GM18907 (cell line): Measurements from ENCODE around the gene TOGARAM2.

Experiments
- ATAC-seq: cut with Tn5 transposase; IDR thresholded peaks from one replicate; pipeline ENCODE4 v1.9.1; 2021; ENCODE audit warnings: mild to moderate bottlenecking, moderate library complexity; ENCODE audit not compliant: unreplicated experiment

TOGARAM2 gene

GRCh38 chr2:28997847-28998735, 17.0 kb downstream of the TOGARAM2 start:
- no peak for ATAC-seq

DNA sequence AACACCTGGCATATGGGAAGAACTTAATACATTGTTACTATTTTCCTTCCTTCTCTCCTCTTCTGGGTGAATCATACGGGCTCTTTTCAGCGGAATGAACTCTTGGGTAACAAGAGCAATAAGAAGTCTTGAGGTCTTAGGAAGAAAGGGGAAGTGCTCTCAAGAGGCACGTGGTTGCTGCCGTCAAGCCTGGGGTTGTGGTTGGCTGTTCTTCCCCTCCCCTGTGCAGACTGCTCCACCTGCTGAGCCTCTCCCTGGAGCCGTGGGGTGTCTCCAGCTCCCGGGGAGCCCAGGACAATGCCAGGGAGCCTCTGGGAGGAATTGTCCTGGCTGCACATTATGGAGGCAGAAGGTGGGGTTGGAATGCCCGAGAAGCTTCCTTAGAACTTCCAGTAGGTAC, 19.4 kb downstream of the TOGARAM2 start:
- ATAC-seq = peak; percentile 89

DNA sequence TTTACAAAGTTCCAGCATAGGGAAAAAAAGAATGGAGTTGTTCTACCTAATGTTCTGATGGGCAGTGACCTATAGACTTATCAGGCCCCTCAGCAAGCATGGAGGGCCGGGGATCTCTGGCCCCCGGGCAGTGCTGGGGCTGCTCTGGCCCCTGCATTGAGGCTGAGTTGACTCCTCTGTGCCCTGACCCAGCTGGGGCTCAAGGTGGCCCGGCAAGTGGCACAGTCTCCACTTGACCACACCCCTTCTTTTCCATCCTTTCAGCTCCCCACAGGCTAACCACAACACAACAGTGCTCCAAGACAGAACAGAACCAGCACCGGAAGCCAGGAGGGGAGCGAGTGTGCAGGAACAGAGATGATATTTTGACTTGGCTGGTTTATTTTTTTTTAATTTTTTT, 19.9 kb downstream of the TOGARAM2 start:
- no peak for ATAC-seq

DNA sequence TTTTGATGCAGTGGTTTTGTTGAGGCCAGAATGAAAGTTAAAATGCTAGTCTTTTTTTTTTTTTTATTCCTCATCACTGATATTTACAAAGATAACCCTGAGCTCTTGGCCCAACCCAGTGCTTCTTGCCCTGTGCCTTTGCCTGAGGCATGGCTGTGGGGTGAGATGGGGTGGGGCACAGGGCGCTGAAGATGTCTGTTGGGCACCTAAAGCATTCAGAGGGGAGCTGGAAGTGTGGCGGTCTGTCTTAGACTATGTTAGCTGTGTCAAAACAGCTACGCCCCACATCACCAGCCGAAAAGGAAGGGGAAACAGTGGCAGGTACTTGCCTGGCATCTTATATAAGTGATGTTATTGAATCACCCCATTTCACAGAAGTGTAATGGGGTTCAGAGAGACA, 20.7 kb downstream of the TOGARAM2 start:
- no peak for ATAC-seq

- ATAC-seq = no peak
These were observed 23.7 kb downstream of the TOGARAM2 start for GRCh38 chr2:29004755-29005154.

DNA sequence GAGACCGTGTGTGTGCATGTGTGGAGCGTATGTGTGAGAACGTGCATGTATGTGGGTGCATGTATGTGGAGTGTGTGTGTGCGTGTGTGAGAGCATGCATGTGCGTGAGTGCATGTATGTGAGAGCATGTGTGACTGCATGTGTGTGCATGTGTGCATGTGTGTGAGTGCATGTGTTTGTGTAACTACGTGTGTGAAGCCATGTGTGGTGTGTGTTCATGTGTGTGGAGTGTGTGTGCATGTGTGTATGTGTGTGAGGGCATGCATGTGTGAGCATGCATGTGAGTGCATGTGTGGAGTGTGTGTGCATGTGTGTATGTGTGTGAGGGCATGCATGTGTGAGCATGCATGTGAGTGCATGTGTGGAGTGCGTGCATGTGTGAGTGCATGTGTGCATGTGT, 24.2 kb downstream of the TOGARAM2 start:
- no peak for ATAC-seq

DNA sequence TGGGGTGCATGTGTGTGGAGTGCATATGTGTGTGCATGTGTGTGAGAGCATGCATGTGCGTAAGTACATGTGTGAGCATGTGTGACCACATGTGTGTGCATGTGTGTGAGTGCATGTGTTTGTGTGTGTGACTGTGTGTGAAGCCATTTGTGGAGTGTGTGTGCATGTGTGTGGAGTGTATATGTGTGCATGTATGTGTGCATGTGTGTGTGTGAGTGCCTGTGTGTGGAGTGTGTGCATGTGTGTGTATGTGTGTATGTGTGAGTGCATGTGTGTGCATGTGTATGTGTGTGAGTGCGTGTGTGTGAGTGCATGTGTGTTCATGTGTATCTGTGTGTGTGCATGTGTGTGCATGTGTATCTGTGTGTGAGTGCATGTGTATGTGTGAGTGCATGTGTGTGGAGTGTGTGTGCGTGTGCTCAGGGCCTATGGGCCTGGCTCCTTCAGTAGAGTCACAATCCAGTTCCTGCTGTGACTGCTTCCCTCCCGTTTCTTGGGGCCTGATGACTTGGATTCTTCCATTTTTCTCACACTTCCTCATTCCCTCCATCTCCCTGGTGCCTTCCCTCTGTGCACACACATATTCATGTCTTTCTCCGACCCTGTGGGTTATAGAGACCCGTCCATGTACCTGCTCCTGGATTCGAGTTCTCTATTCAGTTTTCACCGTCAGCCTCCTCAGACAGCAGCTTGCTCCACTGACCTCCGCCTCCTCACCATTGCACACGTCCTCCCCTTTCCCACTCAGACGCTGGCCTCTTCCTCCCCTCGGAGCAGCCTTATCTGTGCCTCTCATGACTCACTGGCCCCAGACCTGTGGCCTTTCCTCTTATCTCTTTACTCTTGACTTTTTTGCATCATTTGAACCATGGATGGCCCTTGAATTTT, 25.2 kb downstream of the TOGARAM2 start:
- no peak for ATAC-seq

- ATAC-seq = no peak
These were observed 25.8 kb downstream of the TOGARAM2 start for GRCh38 chr2:29006980-29007301.

DNA sequence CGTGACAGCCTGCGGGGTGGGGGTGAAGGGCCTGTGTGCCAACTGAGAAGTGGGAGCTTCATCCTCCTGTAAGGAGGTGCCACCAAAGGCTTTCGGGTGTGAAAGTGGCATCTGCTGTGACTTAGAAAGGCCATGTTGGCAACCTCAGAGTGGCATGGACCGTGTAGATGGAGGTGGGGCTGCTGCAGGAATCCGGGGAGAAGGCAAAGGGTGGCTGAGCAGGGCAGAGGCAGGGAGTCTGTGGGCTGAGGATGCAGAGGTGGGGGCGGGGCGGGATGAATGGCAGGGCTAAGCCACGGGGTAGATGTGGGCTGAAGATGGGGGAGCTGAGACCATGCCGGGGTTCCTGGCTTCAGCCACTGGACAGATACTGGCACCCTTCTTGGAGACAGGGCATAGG, 28.2 kb downstream of the TOGARAM2 start:
- ATAC-seq = no peak

GRCh38 chr2:29009711-29010677, 28.9 kb downstream of the TOGARAM2 start:
- ATAC-seq = no peak

DNA sequence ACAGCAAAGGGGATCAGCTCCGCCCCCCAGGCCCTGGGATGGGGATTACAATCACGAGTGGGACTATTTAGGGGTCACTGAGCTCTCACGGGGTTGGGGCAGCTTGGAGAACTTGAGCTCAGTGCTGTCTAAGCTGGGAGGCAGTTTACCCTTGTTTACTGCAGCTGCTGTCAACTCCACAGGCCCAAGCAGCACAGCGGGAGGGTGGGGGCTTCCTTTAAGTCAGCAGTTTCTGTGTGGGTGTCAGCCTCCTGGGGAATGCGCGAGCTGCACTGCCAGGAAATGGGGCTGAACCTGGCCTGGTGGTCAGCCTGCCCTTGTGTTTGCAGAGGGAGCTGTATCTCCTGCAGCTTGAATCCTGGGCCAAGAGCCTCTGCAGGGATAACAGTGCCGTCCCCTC, 29.8 kb downstream of the TOGARAM2 start:
- no peak for ATAC-seq

DNA sequence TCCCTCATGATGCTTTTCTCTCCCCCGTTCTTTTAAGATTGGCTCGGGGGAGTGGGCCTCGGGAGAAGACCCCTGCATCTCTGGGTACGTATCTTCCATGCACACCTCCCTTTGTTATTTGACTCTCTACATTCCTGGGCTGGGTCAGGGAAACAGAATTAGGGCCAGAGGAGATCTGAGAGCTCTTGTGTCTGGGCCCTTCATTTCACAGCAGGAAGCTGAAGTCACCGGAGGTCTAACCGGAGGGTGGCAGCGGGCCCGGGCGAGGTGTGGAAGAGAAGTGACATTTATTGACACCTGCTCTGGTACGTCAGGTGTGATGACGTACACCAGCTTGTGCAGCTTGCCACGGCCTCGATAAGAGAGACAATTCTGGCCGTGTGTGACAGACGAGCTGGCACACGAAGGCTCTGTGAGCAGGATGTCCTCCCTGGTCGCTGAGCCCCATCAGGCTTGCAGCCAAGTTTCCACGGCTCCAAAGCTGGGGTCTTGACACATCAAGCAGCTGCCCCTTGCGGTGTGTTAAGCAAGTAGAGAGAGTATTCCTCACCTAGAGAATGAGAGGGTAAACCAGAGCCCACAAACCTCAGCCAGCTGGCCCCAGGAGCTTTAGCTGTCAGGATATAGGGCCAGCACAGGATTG, 30.4 kb downstream of the TOGARAM2 start:
- ATAC-seq = peak; percentile 18

DNA sequence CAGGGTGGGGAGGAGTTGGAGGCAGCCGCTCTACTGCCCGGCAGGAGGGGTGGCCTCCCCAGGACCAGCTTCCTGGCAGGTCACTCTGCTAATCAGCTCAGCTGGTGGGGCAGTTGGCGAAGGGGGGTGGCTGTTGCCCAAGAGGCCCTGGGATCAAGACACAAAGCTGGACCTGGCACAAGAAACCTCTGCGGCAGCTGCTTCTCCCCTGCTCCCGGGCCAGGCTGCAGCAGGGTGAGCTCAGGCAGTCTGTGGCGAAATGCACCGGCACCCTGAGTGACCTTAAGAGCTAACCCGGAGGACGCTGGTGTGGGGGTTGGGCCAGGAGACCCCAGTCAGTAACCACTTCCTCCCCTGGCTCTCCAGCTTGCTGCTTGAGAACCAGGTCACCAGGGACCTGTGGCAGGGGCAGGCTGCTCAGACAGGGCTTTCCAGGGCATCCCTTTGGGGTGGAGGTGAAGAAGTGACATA, 31.1 kb downstream of the TOGARAM2 start:
- ATAC-seq = peak; percentile 49

DNA sequence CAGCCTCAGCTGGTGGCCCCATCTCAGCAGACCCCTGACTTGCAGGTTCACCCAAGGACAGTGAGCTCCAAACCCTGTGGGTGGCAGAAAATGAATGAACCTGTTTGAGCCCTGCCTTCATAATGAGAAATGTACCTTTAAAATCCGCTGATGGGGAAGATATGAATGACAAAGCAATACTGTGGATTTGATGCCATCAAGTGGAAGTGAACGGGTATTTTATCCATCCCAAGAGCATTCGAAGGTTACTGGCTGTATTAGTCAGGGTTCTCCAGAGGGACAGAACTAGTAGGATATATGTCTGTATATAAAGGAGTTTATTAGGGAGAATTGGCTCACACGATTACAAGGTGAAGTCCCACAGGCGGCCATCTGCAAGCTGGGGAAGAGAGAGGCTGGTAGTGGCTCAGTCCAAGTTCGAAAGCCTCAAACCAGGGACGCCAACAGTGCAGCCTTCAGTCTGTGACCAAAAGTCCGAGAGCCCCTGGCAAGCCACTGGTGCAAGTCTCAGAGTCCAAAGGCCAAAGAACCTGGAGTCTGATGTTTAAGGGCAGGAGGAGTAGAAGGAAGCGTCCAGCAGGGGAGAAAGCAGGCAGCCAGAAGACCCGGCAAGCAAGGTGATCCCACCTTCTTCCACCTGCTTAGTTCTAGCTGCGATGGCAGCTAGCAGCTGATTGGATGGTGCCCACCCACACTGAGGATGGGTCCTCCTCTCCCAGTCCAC, 32.1 kb downstream of the TOGARAM2 start:
- no peak for ATAC-seq

DNA sequence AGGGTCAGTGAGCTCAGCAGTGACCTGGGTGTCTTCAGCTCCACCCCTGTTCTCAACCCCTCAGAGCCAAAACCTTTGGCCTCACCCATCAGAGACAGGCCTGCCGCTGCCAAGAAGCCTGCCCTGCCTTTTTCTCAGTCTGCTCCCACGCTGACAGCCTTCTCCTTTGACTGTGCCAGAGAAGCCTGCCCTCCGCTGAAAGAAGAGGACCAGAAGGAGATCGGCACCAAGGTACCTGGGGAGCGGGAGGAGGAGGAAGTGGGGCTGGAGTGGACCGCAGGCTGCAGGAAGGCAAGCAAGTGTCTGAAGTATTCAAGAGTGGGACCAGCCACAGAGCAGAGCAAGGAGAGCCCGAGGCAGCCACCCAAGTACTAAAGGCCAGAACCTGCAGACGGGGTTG, 33.2 kb downstream of the TOGARAM2 start:
- ATAC-seq = no peak

DNA sequence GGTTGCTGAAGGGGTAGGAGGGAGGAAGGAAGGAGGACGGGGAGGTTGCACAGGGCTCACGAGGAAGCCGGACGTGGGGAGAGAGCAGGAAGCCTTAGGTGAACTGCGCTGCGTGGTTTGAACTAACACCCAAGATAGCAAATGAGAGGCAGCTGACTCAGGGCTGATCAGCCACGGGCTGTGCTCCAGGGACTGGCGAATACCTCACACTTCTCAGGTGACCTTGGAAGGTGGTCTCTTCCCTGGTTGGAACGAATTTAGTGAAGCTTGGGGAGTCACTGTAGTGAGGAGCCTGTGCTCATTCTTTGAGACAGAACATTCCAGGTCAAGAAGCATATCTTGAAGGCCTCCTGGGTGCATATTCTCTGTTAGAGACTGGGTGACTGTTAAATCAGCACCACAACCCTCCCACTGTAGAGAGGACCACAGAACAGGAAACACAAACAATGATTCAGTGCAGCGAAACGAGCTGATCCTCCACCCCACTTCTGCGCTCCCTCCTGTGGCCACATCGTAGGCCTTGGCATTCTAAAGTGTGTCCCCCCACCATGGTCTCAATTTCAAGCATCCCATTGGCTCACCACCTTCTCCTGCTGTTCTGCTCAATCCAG, 33.8 kb downstream of the TOGARAM2 start:
- peak; percentile 56 for ATAC-seq

DNA sequence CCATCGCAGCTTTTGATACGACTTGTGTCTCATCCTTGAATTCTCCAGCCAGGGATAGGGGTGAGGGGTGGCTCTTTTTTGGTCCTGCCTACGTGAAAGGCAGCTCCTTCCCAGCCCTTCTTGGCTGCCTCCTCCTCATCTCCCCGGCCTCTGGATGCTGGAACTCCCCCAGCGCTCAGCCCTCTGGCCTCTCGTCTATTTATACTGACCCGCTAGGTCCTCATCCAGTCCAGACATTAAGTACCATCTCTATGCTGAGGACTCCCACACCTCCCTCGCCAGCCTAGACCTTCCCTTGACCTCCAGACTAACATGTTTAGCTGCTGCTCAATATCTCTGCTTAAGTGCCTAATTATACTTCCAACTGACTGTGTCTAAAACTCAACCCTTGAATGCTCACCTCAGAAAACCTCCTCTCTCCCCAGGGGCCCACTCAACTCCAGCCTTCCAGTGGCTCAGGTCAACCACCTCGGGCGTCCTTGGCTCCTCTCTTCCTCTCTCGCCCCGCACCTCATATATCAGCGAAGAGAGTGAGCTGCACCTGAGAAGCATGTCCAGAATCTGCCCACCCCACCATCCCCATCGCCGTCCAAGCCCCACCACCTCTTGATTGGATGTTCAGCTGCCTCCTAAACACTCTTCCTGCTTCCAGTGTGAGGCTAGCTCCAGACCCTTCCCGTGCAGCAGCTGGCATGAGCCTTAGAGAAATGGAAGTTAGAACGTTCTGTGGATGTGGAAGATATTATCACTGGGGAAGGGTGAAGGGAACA, 34.8 kb downstream of the TOGARAM2 start:
- no peak for ATAC-seq

DNA sequence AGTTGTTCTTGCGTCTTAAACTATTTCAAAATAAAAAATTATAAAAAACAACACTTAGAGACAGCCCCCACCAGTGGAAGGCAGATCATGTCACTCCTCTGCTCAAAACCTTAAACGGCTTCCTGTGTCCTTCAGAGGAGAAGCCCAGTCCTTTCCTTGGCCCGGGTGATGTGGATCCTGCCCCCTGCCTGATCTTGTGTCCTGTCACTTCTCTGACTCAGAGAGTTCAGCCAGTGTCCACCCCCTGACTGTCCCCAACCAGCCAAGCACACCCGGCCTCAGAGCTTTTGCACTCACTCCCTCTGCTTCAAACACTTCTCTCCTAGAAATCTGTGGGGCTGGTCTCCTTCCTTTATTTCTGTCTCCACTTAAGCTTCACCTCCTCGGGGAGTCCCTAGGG, 35.4 kb downstream of the TOGARAM2 start:
- no peak for ATAC-seq
